ENCODE data around the gene TPP1.

DNA sequence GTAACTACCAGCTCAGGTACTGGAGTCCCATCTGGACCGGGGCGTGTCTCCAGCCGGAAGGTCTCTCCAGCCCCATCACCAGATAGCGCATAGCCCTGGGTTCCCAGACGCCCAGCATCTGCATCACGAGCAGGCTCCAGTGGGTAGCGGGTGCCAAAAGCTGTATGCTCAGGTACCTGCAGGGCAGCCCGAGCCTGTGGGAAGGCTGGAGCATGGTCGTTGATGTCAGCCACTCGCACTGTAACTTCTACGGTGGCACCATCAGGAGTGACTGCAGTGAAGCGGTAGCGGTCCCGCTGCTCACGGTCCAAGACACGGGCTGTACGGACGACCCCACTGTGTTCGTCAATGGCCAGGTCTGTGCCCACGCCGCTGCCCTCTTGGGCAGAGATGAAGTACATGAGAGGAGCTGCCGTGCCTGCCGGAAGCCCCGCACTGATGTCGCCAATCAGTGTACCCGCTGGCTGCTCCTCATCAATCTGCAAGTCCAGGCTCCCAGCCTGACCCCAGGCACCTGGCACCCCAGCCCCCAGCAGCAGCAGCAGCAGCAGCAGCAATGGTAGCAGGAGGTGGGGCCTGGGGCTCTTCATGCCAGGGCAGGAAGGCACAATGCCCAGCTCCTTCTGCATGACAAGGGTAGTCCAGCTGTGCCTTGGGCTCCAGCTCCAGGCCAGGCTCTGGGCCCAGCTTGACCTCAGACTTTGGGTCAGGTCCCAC is 21.9 kb upstream of the TPP1 start:
- TF ChIP-seq POLR2AphosphoS5 (IDR thresholded peaks at IDR 0.05), result no peak
- TF ChIP-seq, protein P1, sequence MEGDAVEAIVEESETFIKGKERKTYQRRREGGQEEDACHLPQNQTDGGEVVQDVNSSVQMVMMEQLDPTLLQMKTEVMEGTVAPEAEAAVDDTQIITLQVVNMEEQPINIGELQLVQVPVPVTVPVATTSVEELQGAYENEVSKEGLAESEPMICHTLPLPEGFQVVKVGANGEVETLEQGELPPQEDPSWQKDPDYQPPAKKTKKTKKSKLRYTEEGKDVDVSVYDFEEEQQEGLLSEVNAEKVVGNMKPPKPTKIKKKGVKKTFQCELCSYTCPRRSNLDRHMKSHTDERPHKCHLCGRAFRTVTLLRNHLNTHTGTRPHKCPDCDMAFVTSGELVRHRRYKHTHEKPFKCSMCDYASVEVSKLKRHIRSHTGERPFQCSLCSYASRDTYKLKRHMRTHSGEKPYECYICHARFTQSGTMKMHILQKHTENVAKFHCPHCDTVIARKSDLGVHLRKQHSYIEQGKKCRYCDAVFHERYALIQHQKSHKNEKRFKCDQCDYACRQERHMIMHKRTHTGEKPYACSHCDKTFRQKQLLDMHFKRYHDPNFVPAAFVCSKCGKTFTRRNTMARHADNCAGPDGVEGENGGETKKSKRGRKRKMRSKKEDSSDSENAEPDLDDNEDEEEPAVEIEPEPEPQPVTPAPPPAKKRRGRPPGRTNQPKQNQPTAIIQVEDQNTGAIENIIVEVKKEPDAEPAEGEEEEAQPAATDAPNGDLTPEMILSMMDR (IDR thresholded peaks at IDR 0.05), result no peak
- no peak for TF ChIP-seq POLR2A (IDR thresholded peaks at IDR 0.05)

All from breast epithelium (tissue), 3 donors.